Panc1 (cell line): ENCODE measurements around the gene SLC8A1. TPM values are rescaled to one million over a fixed set of nuclear protein-coding genes. Genes with fewer than 3 reads are reported as not detected.

Source experiments
- ATAC-seq: fragments of 200-7000 bp; cut with Tn5 transposase; 2 replicates; pipeline ENCODE4 v1.9.1; 2020; ENCODE audit warnings: mild to moderate bottlenecking, moderate library complexity
- BruUV-seq: library from RNA; stranded (reverse); fragments of 400-500 nt; replicated peaks from 2 replicates; lab custom pipeline; 2021; lab: Mats Ljungman, UMichigan
- CTCF ChIA-PET: fragments of 300-600 bp; sonication (Branson Sonifier 250); formaldehyde crosslinking; loops from one replicate; lab custom pipeline; 2022; ENCODE audit warnings: antibody characterized with exemption; lab: Charles Lee
- POLR2A ChIA-PET: fragments of 300-600 bp; sonication (Branson Sonifier 250); formaldehyde crosslinking; loops from one replicate; lab custom pipeline; 2022; ENCODE audit warnings: antibody characterized with exemption; lab: Charles Lee
- DNase-seq: peaks from one replicate; pipeline ENCODE4 v3.0.0-alpha.2; 2010; ENCODE audit warnings: low read depth, low spot score
- H3K27ac ChIP-seq: 2 replicates; pipeline ENCODE4 v1.5.1; 2011; ENCODE audit warnings: mild to moderate bottlenecking, low read length, inconsistent platforms
- H3K27me3 ChIP-seq: fragments of 200-500 bp; sonication (Bioruptor generic); 2 replicates; pipeline ENCODE4 v1.6.0; 2014; ENCODE audit warnings: low read length, inconsistent platforms; ENCODE audit not compliant: control insufficient read depth, insufficient read depth
- H3K36me3 ChIP-seq: fragments of 200-500 bp; sonication (Bioruptor generic); 2 replicates; pipeline ENCODE4 v1.5.1; 2014; ENCODE audit warnings: inconsistent platforms, mild to moderate bottlenecking, low read length, moderate library complexity; ENCODE audit not compliant: control insufficient read depth, insufficient read depth
- H3K4me1 ChIP-seq: 2 replicates; pipeline ENCODE4 v1.5.1; 2011; ENCODE audit warnings: inconsistent platforms, mild to moderate bottlenecking, low read length, moderate library complexity; ENCODE audit not compliant: control insufficient read depth, insufficient read depth
- H3K4me3 ChIP-seq, 2 experiments: 2 replicates each; pipeline ENCODE4 v1.5.1; 2011 to 2012; ENCODE audit warnings: low read depth in 2 of 2, low read length in 2 of 2, mild to moderate bottlenecking in 2 of 2, inconsistent platforms in 1 of 2, moderate library complexity in 1 of 2
- H3K9me3 ChIP-seq: fragments of 200-500 bp; sonication (Bioruptor generic); 2 replicates; pipeline ENCODE4 v1.5.1; 2014; ENCODE audit warnings: low read depth, mild to moderate bottlenecking, inconsistent platforms, low read length, moderate library complexity; ENCODE audit not compliant: control insufficient read depth, insufficient read depth
- POLR2AphosphoS5 ChIP-seq: IDR thresholded peaks from 2 replicates; pipeline ENCODE4 v1.6.1; 2012; ENCODE audit warnings: mild to moderate bottlenecking, low read depth, low read length, moderate library complexity
- REST ChIP-seq, 2 experiments: IDR thresholded peaks; 2 replicates each; pipeline ENCODE4 v1.6.1; 2011 to 2012; ENCODE audit warnings: low read depth in 2 of 2, control low read depth in 1 of 2, low read length in 1 of 2, mild to moderate bottlenecking in 1 of 2, moderate library complexity in 1 of 2; ENCODE audit not compliant: insufficient read depth in 1 of 2
- SIN3A ChIP-seq: IDR thresholded peaks from 2 replicates; pipeline ENCODE4 v1.6.1; 2012; ENCODE audit warnings: low read depth, mild to moderate bottlenecking, low read length, moderate library complexity, borderline replicate concordance; ENCODE audit not compliant: insufficient read depth
- TCF7L2 ChIP-seq: IDR thresholded peaks from 2 replicates; pipeline ENCODE4 v1.6.1; 2011; ENCODE audit warnings: mild to moderate bottlenecking, low read depth, low read length, inconsistent platforms
- in situ Hi-C: cut with HindIII; loops from 2 replicates; pipeline ENCODE4 v1.10.0; 2016; ENCODE audit warnings: low sequenced_read_pairs, low pct_unique_long_range_greater_than_20kb
- intact Hi-C: fragments of 100-400 bp; cut with micrococcal nuclease; formaldehyde crosslinking; loops from one replicate; pipeline ENCODE4 v1.10.0; 2022; ENCODE audit not compliant: unreplicated experiment
- total RNA-seq: library from RNA; stranded (reverse); gene quantifications from one replicate; pipeline ENCODE4 v1.2.1, GENCODE V29; 2021; ENCODE audit not compliant: unreplicated experiment
- TF ChIP-seq, protein P1 (sequence below): fragments of 450-650 bp; IDR thresholded peaks from 2 replicates; pipeline ENCODE4 v1.5.1; 2017; ENCODE audit warnings: mild to moderate bottlenecking

SLC8A1 gene
- total RNA-seq, 1 experiment from 2014 or later: 0.59 TPM

GRCh38 chr2:40126006-40126405 is 325.9 kb downstream of the SLC8A1 start:
- DNase-seq: no peak
- Histone ChIP-seq H3K36me3 (no peaks in the 10 kb centered on the region), H3K4me1 (no peaks in the 10 kb centered on the region), H3K27me3 (no peaks in the 10 kb centered on the region), H3K9me3 (no peaks in the 10 kb centered on the region), H3K4me3 (no peak overlapping the region), H3K27ac (no peak overlapping the region)
- TF ChIP-seq SIN3A: no peak
- TF ChIP-seq POLR2AphosphoS5: no peak
- TF ChIP-seq TCF7L2: no peak
- TF ChIP-seq, protein P1, sequence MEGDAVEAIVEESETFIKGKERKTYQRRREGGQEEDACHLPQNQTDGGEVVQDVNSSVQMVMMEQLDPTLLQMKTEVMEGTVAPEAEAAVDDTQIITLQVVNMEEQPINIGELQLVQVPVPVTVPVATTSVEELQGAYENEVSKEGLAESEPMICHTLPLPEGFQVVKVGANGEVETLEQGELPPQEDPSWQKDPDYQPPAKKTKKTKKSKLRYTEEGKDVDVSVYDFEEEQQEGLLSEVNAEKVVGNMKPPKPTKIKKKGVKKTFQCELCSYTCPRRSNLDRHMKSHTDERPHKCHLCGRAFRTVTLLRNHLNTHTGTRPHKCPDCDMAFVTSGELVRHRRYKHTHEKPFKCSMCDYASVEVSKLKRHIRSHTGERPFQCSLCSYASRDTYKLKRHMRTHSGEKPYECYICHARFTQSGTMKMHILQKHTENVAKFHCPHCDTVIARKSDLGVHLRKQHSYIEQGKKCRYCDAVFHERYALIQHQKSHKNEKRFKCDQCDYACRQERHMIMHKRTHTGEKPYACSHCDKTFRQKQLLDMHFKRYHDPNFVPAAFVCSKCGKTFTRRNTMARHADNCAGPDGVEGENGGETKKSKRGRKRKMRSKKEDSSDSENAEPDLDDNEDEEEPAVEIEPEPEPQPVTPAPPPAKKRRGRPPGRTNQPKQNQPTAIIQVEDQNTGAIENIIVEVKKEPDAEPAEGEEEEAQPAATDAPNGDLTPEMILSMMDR: no peak
- no peak for TF ChIP-seq REST (IDR thresholded peaks at IDR 0.05; ENCODE audit: insufficient read depth in 1 of 2, low read depth in 2 of 2, low read length in 1 of 2)
- BruUV-seq: no TSS peak
- ChIA-PET POLR2A (no interaction called here), CTCF (no interaction called here)
- ATAC-seq: no peak
- intact Hi-C loops (no loop called here), in situ Hi-C loops (no loop called here)

GRCh38 chr2:40123746-40124145 is 328.1 kb downstream of the SLC8A1 start:
- in situ Hi-C loops (no loop called here), intact Hi-C loops (no loop called here)
- no peaks in the 10 kb centered on the region for H3K9me3 ChIP-seq
- TF ChIP-seq, protein P1: no peak
- TF ChIP-seq POLR2AphosphoS5 (no peak), REST (IDR thresholded peaks at IDR 0.05; ENCODE audit: insufficient read depth in 1 of 2, low read depth in 2 of 2, low read length in 1 of 2) (no peak), SIN3A (no peak), TCF7L2 (no peak)
- DNase-seq: no peak
- H3K4me1 ChIP-seq: no peaks in the 10 kb centered on the region
- no peak for ATAC-seq
- no peaks in the 10 kb centered on the region for H3K36me3 ChIP-seq
- POLR2A ChIA-PET: no interaction called here
- BruUV-seq: no TSS peak
- CTCF ChIA-PET: no interaction called here
- no peaks in the 10 kb centered on the region for H3K27me3 ChIP-seq
- no peak overlapping the region for H3K27ac ChIP-seq
- H3K4me3 ChIP-seq: no peak overlapping the region
